NCI-H1105 treated with DMSO at 0.1 percent for 48 hours (cell line): ENCODE data around the gene KIAA0319L.

Experiments used
- DNase-seq: peaks from one replicate; lab custom pipeline; 2025; lab: John Stamatoyannopoulos, UW

Gene KIAA0319L

DNA sequence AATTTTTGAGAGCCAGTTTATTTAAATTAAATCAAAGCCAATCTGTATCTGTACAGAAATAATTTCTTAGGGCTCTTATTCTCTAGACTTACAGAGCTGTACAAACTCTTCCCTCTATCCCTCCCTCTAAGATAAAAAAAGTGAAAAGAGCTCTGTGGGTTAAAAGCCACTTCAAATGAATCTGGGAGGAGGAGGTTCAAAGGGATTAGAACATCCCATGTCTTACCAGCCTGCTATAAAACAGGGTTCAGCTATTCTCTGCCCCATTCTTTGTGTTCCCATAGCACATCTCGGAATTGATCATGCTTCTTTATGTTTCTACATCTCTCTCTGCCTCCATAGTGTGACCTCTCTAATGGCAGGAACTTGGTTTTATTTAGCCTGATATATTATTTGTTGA, 19.4 kb downstream of the KIAA0319L start:
- DNase-seq, result no peak

DNA sequence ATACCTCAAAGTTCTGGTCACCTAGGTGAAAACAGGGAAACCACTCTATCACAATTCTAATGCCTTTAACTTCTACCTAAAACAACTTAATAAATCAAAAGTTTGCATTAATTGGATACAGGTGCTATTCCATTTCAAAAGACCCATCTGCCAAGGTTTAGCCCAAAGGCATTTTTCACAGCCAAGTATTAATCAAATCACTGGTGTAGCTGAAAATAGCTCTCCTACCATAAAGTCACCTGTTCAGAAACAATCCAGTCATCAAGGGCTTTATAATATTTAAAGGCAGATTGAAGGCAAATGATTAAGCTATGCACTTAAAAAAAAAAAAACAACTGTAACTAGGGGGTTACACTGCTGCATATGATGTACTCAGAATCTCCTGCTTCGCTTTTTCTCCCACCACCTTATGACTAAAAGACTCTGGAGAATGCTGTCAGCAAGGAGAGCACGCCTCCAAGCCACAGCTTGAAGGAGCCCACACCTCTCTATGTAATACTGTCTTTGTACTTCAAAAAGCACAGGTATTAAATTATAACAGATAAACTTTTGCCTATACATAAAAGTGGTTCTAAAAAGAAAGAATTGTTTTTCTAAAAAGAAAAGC, 20.5 kb downstream of the KIAA0319L start:
- no peak for DNase-seq

DNA sequence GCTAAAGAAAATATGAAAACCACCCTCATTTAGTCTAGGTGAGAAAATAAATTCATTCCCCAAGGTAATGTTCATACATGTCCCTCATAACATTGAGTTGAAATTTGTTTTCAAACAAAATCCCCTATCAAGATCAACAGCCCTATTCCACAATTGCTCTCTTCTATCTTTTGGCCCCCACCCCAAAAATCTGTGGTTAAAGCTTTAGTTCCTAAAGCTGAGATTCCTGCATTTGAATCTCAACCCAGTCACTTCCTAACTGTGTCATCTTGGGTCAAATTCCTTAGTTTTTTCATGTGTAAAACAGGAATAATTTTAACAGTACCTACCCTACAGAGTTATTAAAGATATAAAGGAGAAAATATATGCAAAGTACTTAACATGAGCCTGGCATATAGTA, 22.0 kb downstream of the KIAA0319L start:
- DNase-seq, result no peak

DNA sequence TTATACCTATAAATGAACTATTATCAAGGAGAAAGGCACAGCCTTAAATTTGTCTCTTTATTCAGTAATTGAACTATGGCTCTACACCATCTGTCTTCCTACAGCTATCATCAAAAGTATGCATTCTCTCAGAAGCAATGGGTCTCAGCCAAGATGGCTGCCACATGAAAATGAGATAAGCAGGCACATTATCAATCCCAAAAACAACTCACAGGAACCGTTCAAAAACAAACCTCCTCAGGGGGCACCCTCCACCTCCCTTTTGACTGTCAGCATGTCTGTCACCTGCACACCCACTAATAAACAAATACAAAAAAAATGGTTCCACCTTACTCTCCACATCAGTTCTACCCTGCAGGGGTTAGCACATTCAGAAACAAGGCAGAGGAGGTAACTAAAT, 23.6 kb downstream of the KIAA0319L start:
- DNase-seq, result no peak

DNA sequence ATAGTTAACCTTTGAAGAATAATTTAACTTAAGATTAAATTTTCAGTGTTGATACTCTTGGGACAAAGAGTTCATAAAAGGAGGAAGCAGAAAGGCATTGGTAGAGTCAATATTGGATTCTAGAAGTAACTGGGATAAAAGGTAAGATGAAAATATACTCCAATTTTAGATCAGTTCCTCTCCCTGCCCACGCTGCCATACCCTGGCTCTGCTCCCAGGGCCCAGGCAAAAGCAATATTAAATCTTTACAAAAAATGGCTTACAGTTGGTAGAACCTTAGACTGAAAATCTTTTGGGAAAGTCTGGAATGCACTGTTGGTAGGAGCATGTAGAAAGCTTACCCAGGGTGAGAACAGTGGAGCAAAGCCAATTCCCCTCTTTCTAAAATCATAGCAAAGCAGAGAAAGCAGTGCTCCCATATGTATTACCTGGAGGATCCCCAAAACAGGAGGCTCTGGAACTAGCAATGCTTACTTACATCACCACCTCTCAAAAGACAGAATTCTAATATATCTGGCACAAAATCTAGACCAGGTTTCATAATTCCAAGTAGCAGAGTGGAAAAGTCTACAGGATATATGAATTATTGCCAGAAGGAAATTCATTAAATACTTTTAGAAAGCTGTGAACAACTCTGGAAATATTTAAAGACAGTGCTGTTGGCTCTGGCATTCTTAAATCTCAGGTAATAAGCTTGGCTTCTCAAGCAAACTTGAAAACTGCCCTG, 24.5 kb downstream of the KIAA0319L start:
- no peak for DNase-seq

DNA sequence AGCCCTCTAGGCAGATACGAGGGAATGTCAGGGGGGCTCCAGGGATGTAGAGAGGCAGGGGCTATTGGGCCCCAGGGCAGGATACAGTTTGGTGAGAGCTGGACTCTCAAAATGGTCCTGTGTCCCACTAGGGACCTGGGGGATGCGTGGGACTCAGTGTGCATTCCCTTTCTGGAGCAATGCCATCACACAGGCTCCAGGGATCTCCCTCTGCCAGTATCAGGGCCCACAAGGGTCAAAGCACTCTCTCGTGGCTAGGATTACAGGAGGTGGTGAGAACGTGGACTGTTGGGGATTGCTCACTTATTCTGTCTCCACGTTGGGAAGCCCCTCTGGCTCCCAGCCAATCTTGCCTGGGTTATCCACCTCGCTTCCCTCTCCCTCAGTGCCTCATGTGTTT, 25.8 kb downstream of the KIAA0319L start:
- no peak for DNase-seq

DNA sequence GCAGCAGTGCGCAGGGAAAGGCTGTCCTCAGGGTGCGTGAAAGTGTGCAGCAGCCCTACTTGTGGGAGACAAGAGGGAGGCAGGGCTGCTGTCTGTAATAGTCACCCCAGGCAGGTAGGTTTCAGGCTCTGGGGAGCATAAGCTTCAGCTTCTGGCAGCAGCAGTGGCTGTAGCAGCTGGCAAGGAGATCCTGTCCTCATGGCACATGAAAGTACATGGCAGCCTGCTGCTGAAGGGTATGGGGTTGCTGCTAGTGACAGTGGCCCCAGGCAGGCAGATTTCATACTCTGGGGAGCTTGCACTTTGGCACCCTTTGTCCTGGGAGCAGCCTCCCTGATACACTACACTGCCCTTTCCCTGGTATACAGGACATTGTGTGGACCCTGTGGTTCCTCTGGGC, 26.3 kb downstream of the KIAA0319L start:
- DNase-seq, result no peak

DNA sequence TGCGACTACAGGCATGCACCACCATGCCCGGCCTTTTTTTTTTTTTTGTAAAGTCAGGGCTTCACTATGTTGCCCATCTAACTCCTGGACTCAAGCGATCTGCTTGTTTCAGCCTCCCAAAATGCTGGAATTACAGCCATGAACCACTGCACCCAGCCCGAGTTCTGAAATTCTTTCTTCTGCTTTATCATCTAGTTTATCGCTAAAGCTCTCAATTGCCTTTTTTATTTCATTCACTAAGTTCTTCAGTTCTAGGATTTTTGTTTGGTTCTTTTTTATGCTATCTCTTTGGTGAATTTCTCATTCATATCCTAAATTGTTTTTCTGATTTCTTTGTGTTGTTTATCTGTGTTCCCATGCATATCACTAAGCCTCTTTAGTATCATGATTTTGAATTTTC, 27.0 kb downstream of the KIAA0319L start:
- no peak for DNase-seq

DNA sequence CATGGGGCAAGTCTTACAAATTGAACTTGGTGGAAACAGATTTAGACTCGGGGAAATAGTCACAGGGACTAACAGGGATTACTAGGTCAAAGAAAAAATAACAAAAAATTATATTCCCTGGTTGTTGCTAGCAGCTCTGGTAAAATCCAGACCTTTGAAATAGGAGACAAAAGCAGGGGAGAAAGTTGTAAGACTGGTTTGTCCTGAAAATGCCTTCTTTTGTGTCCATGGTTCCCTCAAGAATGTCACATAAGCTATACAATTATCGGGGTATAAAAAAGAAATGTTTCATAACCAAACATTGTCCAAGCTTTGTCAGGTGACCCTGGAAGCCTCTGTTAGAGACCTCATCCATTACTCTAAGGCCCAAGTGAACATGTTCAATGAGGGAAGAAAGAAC, 33.1 kb downstream of the KIAA0319L start:
- no peak for DNase-seq

DNA sequence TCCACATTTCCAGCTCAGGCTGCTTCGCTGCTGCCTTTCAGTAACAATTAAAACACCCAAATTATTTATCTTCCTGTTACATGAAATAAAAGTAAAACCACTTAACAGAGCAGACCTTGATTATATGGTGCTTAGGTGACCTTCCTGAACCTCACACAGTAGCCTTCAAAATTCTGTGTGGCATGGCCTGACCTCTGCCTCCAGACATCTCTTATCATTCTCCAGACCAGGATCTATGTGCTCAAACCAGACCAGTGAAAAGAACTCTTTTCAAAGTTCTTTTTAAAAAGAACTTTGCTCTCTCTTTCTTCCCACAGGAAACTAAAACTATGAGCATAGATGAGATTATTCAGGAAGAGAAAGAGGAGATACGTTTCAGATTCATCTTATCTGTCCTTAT, 37.8 kb downstream of the KIAA0319L start:
- DNase-seq, result no peak

DNA sequence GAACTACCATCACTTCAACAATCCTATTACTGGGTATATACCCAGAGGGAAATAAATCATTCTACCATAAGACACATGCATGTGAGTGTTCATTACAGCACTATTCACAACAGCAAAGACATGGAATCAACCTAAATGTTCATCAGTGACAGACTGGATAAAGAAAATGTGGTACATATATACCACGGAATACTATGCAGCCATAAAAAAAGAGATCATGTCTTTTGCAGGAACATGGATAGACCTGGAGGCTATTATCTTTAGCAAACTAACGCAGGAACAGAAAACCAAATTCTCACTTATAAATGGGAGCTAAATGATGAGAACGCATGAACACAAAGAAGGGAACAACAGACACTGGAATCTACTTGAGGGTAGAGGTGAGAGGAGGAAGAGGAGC, 39.0 kb downstream of the KIAA0319L start:
- DNase-seq, result no peak

DNA sequence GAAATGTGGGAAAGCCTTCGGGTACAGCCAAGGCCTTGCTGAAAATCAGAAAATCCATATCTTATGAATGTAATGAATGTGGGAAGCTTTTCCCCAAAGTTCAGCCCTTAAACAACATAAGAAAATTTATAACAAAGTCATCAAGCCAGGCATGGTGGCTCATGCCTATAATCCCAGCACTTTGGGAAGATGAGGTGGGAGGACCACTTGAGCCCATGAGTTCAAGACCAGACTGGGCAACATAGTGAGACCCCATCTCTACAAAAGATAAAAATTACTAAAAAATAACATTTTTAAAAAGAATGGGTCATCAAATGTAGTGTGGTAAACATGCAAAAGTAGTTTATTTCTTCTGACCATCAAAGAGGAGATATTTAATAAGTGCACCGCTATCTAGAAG, 45.9 kb downstream of the KIAA0319L start:
- DNase-seq, result no peak

DNA sequence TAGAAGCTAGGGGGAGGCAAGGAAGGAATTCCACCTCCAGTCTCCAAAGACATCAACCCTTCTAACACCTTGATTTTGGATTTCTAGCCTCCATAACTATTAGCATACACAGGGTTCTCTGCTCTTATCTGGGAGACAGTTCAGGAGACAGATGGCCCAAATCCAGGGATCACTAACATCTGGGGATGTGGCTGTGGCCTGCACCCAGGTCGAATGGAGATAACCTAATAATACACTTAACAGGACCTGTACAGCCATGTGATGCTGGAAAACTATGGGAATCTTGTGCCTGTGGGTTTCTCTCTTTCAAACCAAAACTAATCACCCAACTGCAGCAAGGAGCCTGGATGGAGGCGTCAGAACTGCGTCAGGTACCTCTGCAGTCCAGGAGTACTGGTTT, 47.6 kb downstream of the KIAA0319L start:
- no peak for DNase-seq

DNA sequence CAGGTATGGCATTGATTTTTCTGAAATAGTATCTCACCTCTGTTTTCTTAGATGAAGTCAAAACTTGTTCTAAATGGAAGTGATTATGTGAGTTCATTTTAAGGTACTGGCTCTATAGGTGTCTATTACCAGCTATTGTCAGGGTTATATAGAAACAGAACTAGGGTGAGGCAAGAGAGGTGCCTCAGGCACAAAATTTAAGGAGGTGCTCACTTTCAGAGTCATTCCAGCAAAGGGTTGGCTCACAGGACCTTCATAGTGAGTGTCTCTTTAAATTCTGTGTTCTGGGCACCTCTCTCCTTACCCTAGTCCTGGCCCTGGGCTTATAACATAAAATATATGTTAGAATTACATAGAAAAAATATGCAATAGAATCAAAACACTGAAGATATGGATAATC, 49.3 kb downstream of the KIAA0319L start:
- DNase-seq, result no peak

DNA sequence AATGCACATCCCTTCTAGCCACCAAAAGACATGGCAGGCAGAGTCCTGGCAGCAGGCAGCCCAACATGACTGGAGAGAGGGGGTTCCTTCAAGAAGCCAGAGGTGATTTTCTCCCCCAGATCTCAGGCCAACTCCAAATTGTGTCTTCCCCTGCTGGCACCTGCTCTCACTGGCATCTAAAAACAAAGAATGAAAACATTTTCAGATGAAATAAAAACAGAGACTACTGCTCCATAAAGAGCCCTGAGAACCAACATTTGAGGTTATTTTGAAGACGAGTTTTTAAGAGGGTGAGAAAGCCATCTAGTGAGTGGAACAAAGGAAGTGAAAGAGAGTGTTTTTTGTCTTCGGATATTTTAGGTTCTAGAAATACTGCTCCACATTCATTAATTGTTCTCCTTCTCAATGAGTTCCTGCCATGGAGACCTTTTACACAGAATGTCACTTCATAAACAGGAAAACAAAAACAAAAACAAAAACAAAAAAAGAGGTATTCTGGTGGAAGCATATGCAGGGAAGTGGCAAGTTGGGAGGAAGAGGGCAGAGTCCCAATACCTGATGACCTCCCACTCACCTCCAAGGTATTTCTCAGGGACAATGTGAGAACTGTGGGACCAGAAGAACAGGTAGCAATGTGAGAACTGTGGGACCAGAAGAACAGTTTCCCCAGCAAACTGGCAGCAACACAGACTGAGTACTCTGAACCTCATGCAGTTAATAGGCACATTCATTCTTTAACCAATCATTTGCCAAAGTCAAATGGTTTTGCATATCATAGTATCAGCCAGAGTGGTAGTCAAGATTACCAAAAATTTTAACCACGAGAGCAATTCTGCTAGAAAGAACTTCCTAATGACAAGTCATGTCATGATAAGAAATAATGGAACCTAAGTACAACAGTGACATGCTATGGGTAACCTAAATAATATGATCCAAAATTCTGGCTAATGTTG, 50.0 kb downstream of the KIAA0319L start:
- DNase-seq, result no peak

DNA sequence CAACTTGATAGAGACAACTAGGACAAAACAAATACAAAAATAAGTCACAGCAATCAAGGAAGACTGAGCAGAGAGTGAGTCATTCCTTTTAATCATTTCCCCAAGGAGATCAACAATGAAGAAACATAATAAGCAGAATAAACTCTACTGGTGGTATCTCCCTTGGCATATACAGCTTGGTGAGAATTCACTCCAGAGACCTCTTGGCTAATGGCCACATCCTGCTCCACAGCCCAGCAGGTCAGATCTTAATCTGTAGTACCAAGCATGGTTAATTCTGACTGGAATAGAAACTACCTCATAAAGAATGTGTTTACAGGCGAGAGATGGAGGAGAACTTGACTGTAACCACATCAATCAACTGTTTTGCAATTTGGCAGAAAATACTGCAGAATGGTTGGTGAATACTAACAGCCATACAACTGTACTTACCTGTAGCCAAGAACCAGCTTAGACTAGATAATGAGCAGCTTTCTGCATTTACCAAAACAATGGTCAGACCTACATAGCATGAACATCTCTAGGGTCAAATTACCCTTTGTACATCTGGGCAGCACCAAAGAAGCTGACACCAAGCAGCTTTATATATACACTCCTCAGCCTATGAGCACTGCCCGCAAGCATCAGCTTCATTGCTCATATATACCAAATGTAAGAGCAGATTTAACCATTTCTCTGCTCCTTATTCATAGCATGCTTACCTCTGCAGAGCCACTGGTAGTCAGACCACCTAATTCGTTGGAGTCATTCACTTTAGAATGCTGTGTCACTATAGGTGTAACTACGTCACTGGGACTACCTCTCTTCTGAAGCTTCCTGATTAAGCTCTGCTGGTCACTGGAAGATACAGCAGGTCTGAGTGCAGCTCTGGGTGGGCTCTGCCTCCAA, 51.0 kb downstream of the KIAA0319L start:
- no peak for DNase-seq

DNA sequence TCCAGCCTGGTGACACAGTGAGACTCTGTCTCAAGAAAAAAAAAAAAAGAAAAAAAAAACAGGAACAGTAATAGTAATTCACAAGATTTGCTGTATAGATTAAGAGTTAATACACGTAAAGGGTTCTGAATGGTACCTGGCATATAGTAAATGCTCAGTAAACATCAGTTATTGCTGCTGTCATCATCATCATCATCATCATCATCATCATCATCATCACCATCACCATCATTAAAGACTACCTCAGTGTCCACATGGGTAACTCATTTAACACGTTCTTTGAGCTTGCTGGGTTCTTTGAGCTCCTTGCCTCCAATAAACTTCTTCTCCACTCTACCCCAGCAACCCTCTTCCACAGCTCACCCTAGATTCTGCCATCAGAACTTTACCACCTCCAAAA, 55.0 kb downstream of the KIAA0319L start:
- DNase-seq, result no peak

DNA sequence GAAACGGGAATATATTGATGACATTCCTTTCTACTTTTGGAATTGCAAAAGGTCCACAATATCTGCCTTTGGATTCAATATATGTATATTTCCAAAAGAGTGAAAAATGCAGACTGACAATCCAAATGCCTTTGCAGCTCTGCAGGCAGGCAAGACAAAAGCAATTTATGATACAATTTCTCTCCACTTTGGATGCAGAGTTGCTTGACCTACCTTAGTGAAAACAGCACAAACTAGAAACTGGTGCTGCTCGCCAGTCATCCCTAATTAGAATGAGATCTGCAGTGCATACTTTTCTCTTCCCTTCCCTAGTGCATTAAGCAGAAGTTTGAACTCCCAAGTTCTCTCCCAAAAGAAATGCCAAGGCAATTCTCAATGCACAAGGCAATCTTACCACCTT, 56.8 kb downstream of the KIAA0319L start:
- DNase-seq, result no peak

DNA sequence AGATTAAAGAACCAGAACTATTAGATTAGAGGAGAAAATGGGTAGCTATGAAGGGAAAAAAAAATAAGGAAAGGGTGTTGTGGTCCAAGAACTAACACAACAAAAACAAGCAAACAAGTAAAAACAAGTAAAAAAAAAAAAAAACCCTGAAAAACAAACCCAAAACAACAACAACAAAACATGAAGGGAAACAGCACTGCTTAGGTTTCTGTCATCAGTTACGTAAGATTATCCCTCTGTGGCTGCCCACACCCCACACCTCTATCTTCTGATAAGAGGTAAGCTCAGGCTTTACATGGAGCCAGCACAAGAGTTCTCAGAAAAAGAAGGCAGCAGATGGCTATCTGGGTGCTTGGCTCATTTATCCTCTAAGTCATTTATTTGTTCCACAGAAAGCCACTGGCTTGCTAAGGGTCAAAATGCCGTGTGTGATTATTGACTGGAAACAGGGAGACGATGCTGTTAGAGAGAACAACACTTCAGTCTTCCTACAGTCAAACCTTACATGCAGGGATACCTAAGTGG, 57.5 kb downstream of the KIAA0319L start:
- DNase-seq, result no peak

DNA sequence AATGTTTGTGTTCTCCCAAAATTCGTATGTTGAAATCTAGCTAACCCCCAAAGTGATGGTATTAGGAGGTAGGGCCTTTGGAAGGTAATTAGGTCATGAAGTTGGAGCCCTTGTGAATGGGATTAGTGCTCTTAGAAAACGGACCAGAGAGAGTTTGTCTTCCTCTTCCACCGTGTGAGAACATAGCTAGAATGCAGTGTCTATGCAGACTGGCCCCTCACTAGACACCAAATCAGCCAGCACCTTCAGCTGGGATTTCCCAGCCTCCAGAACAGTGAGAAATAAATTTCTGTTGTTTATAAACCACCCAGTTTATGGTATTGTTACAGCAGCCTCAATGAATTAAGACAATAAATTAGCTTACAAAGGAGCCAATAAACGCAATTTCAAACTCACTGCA, 58.0 kb downstream of the KIAA0319L start:
- no peak for DNase-seq

DNA sequence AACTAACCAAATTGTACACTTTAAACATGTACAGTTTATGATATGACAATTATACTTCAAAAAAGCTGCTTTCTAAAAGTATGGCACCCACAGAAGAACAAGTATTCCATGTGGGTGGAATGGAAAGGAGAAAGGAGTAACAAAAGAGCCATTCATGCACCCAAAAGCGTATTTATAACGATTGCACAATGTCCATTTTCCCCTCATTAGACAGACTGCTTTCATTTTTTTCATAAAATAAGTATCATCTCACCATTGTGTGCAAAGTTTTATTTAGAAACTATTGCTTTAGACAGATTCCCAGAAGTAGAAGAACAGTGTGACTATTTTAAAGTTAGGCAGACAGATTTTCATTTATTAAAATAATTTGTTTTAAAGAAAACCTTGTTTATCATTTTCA, 59.6 kb downstream of the KIAA0319L start:
- DNase-seq, result no peak

DNA sequence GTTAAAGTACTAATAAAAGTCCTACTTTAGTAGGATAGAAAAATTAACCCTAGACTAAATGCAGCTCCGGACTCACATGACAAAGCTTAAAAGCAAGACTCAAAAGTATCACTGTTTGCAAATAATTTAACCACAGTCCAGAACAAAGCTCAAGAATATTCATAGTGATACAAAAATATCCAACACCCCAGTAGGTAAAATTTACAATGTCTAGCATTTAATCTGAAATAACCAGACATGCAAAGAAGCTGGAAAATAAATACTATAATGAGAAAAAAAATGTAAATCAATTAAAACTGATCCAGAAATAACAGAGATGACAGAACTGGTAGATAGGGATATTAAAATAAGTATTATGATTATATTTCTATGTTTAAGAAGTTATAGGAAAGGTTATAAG, 67.0 kb downstream of the KIAA0319L start:
- no peak for DNase-seq
